Upper lobe of left lung (tissue), 4 donors: ENCODE data around the gene NRF1.

Experiments used
- EP300 ChIP-seq, 4 donors: sonication (generic); formaldehyde crosslinking; IDR thresholded peaks; one replicate each; pipeline ENCODE4 v1.5.1; 2017; ENCODE audit warnings: antibody characterized with exemption in 4 of 4, control low read depth in 2 of 4
- POLR2AphosphoS5 ChIP-seq, 2 donors: sonication (generic); formaldehyde crosslinking; IDR thresholded peaks; one replicate each; pipeline ENCODE4 v1.5.1; 2017; ENCODE audit warnings: antibody characterized with exemption in 2 of 2
- TF ChIP-seq, protein P1 (sequence below), 6 experiments: fragments of 450-650 bp in 4 of 6; fragments of 200-600 bp in 2 of 6; sonication (generic) in 2 of 6; IDR thresholded peaks; one replicate each; pipeline ENCODE4 v1.5.1; 2016 to 2019; ENCODE audit warnings: antibody characterized with exemption in 6 of 6

DNA sequence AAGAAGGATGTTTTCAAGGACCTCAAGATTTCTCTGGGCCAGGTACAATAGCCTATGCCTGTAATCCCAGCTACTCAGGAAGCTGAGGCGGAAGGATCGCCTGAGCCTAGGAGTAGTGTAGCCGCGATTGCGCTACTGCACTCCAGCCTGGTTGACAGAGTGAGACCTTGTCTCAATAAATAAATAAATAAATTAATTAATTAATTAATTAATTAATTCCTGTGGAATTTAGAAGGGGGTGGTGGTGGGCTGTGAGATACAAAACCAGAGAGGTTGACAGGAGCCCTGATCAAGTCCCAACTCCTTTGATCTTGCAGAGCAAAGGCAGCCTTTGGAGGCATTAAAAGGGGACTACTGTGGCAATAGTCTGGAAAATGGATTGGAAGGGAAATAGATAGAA lies 39.3 kb upstream of the NRF1 start:
- TF ChIP-seq, protein P1, sequence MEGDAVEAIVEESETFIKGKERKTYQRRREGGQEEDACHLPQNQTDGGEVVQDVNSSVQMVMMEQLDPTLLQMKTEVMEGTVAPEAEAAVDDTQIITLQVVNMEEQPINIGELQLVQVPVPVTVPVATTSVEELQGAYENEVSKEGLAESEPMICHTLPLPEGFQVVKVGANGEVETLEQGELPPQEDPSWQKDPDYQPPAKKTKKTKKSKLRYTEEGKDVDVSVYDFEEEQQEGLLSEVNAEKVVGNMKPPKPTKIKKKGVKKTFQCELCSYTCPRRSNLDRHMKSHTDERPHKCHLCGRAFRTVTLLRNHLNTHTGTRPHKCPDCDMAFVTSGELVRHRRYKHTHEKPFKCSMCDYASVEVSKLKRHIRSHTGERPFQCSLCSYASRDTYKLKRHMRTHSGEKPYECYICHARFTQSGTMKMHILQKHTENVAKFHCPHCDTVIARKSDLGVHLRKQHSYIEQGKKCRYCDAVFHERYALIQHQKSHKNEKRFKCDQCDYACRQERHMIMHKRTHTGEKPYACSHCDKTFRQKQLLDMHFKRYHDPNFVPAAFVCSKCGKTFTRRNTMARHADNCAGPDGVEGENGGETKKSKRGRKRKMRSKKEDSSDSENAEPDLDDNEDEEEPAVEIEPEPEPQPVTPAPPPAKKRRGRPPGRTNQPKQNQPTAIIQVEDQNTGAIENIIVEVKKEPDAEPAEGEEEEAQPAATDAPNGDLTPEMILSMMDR (IDR thresholded peaks at IDR 0.05), result no peak
- TF ChIP-seq POLR2AphosphoS5 (IDR thresholded peaks at IDR 0.05) (no peak), EP300 (IDR thresholded peaks at IDR 0.05) (no peak)
